SK-N-SH treated with all-trans-retinoic acid at 6 μM for 48 hours (cell line): Measurements from ENCODE around the gene ESPNL.

Experiments used
- ARNTL ChIP-seq: fragments of 450-650 bp; formaldehyde crosslinking; IDR thresholded peaks from 2 replicates; pipeline ENCODE4 v1.5.0; 2020; ENCODE audit warnings: low read depth, mild to moderate bottlenecking, moderate library complexity, borderline replicate concordance
- OSR1 ChIP-seq: fragments of 250-450 bp; sonication (Bioruptor Pico); IDR thresholded peaks from 2 replicates; pipeline ENCODE4 v1.8.0; 2022; ENCODE audit warnings: moderate library complexity, mild to moderate bottlenecking, inconsistent platforms
- RARB ChIP-seq: fragments of 250-450 bp; sonication (Bioruptor Pico); IDR thresholded peaks from 2 replicates; pipeline ENCODE4 v1.8.0; 2021; ENCODE audit warnings: mild to moderate bottlenecking, moderate library complexity
- TF ChIP-seq, protein P1 (sequence below): fragments of 250-450 bp; sonication (Bioruptor Pico); IDR thresholded peaks from 2 replicates; pipeline ENCODE4 v1.5.1; 2020; ENCODE audit warnings: low read depth, mild to moderate bottlenecking, moderate library complexity
- TF ChIP-seq, protein P2 (sequence below): fragments of 250-450 bp; sonication (Bioruptor Pico); IDR thresholded peaks from 2 replicates; pipeline ENCODE4 v1.8.0; 2021; ENCODE audit warnings: low read depth, mild to moderate bottlenecking, moderate library complexity, borderline replicate concordance

DNA sequence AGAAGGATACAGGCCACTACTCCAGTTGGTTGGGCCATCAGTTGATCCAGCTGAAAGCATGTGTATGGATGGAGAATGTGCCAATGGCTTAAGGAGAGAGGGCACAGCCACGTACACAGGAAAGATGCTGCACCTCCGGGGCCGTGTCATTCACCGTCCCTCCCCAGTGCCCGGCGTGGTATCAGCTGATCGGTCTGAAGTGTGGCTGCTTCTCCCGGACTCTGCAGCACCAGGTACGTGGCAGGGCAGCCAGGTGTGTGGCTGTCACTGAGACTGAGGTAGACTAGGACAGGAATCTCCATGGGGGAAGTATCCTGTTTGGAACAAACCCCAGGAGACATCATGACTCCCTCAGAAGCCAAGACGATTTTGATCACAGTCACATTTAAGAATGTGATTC is 54.4 kb downstream of the ESPNL start:
- no peak for TF ChIP-seq ARNTL
- TF ChIP-seq OSR1 = no peak
- no peak for TF ChIP-seq RARB (CRISPR knock-in tag)
- TF ChIP-seq, protein P1, sequence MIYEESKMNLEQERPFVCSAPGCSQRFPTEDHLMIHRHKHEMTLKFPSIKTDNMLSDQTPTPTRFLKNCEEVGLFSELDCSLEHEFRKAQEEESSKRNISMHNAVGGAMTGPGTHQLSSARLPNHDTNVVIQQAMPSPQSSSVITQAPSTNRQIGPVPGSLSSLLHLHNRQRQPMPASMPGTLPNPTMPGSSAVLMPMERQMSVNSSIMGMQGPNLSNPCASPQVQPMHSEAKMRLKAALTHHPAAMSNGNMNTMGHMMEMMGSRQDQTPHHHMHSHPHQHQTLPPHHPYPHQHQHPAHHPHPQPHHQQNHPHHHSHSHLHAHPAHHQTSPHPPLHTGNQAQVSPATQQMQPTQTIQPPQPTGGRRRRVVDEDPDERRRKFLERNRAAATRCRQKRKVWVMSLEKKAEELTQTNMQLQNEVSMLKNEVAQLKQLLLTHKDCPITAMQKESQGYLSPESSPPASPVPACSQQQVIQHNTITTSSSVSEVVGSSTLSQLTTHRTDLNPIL = no peak
- TF ChIP-seq, protein P2, sequence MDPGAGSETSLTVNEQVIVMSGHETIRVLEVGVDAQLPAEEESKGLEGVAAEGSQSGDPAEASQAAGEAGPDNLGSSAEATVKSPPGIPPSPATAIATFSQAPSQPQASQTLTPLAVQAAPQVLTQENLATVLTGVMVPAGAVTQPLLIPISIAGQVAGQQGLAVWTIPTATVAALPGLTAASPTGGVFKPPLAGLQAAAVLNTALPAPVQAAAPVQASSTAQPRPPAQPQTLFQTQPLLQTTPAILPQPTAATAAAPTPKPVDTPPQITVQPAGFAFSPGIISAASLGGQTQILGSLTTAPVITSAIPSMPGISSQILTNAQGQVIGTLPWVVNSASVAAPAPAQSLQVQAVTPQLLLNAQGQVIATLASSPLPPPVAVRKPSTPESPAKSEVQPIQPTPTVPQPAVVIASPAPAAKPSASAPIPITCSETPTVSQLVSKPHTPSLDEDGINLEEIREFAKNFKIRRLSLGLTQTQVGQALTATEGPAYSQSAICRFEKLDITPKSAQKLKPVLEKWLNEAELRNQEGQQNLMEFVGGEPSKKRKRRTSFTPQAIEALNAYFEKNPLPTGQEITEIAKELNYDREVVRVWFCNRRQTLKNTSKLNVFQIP = no peak
